ENCODE results near the gene NELL1.

NELL1 gene

DNA sequence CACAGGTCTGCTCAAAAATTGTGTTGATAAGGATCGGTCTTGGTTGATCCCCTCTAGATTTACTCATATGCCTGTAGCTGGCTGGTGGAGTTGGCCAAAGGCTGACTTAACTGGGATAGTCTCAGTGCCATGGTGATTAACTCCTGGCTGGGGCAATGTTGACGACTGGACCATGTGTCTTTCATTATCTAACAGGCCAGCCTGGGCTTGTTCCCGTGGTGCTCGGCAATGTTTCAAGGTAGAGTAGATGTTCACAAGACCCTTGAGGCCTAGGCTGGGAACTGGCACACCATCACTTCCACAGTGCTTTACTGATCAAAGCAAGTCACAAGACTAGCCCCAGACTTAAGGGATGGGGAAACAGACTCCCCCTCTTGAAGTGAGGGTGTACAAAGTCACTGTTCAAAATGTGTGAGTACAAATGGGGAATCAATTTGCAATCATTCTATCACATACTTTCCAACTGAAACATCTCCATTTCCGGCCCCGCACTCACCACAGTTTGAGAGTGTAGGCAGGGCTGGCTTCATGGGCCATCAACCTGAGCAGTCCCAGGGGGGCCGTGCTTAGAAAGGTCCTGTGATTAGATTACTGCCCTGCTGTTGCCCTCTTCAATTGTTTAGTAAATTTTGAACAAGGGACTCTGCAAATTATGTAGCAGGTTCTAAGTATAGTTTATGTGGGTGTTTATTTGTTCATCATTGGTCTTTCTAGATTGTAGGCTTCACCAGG, 240.8 kb downstream of the NELL1 start:
- no peak for TF ChIP-seq ZNF274 (IDR thresholded peaks at IDR 0.05; ENCODE audit: low read depth, low read length)

DNA sequence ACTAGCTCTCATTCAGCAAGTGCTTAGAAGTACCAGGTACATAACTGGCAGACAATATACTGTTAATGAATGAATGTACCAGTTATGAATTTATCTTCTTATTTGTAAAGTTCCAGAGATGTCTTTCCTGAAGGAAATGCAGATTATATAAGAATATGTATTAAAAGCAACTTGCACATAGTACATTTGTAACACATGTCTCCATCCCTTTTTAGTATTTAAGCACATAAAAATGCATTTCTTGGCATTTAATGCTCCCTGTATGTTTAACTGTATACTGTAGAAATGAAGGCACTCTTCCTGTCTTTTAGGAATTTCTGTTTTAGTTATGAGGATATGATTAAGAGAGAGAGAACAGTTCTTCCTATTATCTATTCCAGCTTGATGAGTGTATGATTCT, 241.3 kb downstream of the NELL1 start:
- H3K4me3 ChIP-seq (ENCODE audit: low read length) = no peak overlapping the region
- TF ChIP-seq ZNF274 (IDR thresholded peaks at IDR 0.05; ENCODE audit: low read depth, low read length) = no peak

More for the DNA sequence above, 240.8 kb downstream of the NELL1 start:
- H3K4me3 ChIP-seq (ENCODE audit: low read length) = no peak overlapping the region

DNA sequence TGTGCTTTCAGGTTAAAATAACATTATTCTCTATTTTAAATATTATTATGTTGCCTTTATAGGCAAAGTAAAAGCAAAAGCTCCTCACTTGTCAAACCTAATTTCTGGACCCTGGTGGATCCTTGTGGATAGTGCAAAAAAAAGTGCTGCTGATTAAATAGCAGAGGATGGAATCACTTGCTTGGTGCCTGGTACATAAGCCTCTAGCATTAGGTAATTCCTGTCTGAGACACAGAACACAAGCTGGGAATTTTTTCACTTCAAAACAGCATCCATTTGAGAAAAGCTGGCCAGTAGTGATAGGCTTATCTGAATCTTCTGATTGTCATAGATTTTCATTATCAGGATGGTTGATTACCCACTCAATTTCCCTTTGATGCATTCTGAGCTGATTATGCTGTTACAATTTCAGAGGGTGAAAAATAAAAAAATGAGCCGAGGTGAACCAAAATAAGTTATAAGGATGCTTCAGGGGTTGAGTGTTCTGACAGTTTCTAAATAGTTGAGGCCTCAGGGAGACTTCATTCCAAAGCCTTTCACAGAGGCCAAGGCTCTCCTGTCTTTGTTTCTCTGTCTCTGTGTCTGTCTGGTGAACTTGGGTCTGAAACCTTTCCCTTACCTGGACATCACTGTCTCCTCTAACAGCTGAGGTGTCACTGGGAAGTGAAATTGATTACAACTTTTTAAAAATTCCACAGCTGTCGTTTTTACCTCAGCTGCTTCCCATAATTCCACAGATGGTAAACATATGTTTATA, 242.9 kb downstream of the NELL1 start:
- H3K4me3 ChIP-seq (ENCODE audit: low read length) = no peak overlapping the region
- no peak for TF ChIP-seq ZNF274 (IDR thresholded peaks at IDR 0.05; ENCODE audit: low read depth, low read length)

DNA sequence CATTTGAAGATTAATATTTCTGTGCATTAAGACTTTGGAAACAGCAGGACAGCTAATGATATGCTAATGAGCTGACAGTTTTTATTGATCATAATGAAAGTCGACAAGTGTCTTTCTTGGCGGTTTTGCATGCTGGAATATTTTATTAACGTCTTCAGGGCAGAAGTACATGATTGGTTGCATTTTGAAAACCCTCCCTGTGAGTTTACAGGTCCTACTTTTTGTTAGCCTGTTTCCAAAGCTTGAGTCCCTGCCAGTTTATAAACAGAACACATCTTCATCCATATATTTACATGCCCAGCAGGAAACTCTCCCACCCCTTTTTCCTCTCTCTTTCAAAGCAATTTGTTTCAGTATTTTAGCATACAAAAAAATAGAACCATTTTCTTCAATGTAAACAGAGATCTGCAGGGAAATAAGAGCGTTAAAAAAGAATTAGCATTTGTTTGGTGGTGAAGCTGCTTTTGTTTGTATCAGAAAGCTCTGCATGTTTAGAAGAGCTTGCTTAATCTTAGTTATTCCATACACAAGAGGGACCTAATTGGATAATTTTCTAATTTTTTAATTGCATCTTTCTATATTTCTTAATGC, 243.6 kb downstream of the NELL1 start:
- no peak overlapping the region for H3K4me3 ChIP-seq (ENCODE audit: low read length)
- TF ChIP-seq ZNF274 (IDR thresholded peaks at IDR 0.05; ENCODE audit: low read depth, low read length) = no peak

DNA sequence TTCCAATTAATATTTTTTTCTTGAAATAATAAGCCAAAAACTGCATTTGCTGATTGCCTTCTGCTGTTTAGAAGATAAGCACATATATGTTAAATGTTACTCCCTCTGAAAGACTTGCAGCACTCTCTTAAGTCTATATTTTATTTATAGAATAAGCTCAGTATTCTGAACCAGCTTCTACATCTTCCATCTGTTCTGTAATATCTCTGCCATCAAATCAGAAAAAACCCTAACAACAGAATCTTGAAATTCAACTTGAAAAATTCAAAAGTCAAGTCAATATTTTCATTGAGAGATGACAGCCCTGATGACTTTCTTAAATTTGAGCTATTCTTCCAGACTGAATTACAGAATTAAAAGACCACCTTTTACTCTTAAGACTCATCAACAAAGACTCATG, 247.9 kb downstream of the NELL1 start:
- TF ChIP-seq ZNF274 (IDR thresholded peaks at IDR 0.05; ENCODE audit: low read depth, low read length) = no peak
- H3K4me3 ChIP-seq (ENCODE audit: low read length) = no peak overlapping the region

DNA sequence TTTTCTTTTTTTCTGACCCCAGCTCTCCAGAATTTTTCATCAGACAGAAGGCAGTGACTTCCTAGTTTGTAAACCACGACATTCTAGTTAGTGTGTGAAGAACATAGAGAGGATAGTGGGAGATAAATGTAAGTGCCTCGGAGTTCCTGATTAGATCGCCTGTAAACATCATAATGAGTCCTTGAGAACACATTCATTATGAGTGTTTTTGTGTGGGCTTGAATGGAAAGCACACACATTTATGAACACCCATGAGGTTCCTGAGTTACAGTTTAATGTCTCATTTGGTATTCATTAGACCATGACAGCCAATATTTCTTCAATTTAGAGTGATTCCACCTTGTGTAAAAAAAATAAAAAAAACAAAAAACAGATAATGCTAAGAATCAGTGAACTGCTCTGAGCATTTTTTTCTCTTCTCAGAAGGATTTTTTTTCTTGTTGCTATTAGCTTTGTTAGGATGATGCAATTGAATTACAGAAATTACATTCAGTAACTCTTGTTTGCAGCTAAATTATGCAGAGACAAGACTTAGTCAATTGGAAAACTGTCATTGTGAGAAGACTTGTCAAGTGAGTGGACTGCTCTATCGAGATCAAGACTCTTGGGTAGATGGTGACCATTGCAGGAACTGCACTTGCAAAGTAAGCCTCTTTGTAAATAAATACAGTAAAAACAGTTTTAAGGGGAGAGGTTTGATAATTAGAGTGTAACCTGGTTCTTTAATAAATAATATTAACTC, 257.6 kb downstream of the NELL1 start:
- no peak for TF ChIP-seq ZNF274 (IDR thresholded peaks at IDR 0.05; ENCODE audit: low read depth, low read length)
- H3K4me3 ChIP-seq (ENCODE audit: low read length) = no peak overlapping the region

DNA sequence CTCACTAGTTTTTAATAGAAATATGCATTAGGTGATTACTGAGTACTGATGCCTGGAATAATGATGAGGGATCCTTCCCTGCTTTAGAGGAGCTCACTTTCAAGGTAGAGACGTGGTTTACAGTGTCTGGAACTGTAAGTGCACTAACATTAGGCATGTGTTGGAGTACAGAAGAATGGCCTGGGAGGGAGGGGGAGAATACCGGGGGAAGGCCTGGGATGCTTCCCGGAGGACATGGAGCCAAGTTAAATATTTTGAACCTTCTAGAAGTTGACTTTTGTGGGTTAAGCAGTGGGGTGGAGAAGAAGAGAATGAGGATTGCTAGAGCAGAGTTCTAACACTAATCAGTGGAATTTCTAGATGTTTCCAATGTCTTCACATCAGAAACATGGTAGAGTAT, 261.6 kb downstream of the NELL1 start:
- no peak for TF ChIP-seq ZNF274 (IDR thresholded peaks at IDR 0.05; ENCODE audit: low read depth, low read length)
- no peak overlapping the region for H3K4me3 ChIP-seq (ENCODE audit: low read length)

DNA sequence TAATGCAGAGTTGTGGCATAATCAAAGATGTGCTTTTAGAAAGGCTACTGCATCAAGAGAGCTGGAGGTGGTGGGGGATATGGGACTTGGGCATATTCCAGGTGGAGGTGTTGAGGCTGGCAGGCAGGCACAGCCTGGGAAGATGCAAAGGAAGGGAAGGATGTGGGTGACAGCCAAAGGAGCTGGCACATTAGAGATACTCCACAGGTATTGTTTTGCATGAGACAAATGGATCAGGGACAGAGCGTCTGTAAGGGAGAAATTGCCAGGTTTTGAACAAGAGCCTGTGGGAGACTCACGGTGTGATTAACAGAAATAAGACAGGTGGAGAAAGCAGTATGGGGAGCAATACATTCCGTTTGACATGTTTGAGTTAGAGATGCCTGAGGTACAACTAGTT, 263.7 kb downstream of the NELL1 start:
- no peak overlapping the region for H3K4me3 ChIP-seq (ENCODE audit: low read length)
- TF ChIP-seq ZNF274 (IDR thresholded peaks at IDR 0.05; ENCODE audit: low read depth, low read length) = no peak

DNA sequence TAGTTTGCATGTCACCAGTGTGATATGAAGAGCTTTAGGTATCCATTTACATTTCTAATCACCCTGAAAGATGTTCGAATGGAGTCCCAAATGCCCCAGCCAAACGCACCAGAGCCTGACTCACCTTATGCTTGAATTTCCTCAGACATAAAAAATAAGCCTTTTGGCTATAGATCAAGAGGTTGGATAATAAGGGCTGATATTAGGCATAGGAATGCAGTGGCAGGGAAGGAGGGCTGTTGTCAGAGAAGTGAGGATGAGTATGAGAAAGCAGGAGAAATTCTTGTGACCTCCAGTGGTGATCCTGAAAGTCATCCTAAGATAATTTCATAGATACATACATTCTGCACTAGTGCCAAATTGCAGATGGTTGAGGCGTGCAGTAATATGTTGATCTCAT, 264.6 kb downstream of the NELL1 start:
- no peak for TF ChIP-seq ZNF274 (IDR thresholded peaks at IDR 0.05; ENCODE audit: low read depth, low read length)
- H3K4me3 ChIP-seq (ENCODE audit: low read length) = no peak overlapping the region

DNA sequence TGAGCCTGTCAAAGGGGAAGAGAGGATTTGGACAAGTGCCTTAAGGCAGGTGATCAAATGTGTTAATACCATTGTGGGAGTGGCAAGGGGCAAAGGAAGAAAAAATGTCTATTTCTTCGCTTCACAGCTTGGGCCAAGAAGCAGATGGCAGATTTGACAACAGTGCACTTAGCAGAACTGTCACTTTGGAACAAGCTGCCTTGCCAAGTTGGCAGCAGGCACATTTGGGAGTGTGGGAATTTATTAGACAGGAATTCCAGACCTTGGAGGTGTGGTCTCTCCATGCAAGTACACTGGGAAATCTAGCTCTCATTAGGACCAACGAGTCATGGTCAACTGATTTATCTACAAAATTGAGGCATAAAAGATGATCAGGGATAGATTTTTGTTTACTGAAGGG, 265.1 kb downstream of the NELL1 start:
- no peak for TF ChIP-seq ZNF274 (IDR thresholded peaks at IDR 0.05; ENCODE audit: low read depth, low read length)
- H3K4me3 ChIP-seq (ENCODE audit: low read length) = no peak overlapping the region

DNA sequence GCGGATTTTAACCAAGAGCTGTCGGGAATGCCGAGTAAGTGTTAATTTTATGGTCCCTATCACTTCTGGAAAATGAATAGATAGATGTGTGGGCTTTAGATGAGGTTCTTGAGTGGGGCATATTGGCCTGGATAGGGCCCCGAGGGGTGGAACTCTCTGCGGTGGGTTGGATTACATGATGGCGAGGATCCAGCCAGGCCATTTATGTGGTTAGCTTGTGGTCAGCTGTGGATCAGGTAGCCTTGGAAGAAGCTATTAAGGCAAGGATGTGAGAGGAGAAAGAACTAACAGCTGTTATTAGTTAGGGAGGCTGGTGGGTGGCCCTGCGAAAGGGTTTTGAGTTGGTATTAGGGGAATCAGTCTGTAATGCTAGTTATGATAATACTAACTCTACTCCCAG, 268.4 kb downstream of the NELL1 start:
- no peak for TF ChIP-seq ZNF274 (IDR thresholded peaks at IDR 0.05; ENCODE audit: low read depth, low read length)
- no peak overlapping the region for H3K4me3 ChIP-seq (ENCODE audit: low read length)

DNA sequence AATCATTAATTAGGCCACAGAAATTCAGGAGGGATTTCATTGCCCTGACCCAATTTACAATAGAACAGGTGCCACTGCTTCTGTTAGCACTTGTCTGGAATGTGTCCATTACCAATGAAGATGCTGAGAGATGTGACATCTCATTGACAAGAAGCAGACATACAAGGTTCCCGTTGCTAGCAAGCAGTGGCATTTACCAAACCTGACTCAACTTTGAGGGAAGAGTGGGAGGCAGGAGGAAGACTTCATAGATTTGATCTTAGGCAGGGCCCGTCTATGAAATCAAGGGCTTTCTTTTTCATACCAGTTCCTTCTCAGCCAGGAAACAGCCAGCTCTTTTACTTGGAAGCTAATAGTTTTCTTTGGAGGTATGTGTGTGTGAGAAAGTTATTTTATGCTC, 280.2 kb downstream of the NELL1 start:
- no peak overlapping the region for H3K4me3 ChIP-seq (ENCODE audit: low read length)
- TF ChIP-seq ZNF274 (IDR thresholded peaks at IDR 0.05; ENCODE audit: low read depth, low read length) = no peak

DNA sequence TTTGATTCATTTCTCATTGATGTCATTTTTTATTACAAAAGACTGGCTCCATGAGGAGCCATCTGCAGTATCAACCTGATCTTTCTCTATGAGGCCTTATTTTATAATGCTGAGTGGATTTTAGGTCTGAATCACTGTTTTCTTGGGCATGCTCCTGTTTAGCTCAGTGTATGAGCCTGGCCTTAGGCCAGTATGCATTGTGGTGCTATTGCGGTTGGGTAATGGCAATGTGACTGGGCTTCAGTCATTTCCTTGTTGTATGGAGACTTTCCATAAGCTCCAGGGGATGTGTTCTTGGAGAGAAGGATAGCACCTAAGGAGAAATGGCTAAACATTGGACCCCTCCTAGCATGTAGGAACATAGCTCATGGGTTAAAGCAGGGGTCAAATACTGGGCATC, 293.2 kb downstream of the NELL1 start:
- TF ChIP-seq ZNF274 (IDR thresholded peaks at IDR 0.05; ENCODE audit: low read depth, low read length) = no peak
- no peak overlapping the region for H3K4me3 ChIP-seq (ENCODE audit: low read length)

DNA sequence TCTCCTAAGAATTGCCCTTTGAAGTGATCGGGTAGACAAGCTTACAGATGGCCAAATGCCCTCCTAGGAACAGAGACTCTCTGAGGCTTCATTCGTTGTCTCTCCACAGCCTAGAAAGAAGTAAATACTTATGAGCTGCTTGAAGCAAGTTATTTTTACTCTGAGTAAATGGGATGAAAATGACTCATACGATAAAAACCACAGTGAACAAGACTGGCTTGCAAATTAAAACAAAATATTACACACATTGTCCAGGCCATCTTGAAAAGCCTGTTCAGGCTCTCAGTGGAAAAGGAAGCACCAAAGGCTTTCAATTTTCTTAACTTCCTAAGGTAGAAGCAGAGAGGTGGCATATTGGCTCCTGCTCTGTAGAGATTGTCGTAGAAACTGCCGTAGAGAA, 294.2 kb downstream of the NELL1 start:
- TF ChIP-seq ZNF274 (IDR thresholded peaks at IDR 0.05; ENCODE audit: low read depth, low read length) = no peak

More for the DNA sequence above, 294.2 kb downstream of the NELL1 start:
- no peak overlapping the region for H3K4me3 ChIP-seq (ENCODE audit: low read length)
